PC-9 (cell line): ENCODE data around the gene DCST2. TPM values are rescaled to one million over a fixed set of nuclear protein-coding genes. Genes with fewer than 3 reads are reported as not detected.

ENCODE experiments used
- BruUV-seq: library from RNA; stranded (reverse); fragments of 400-500 nt; replicated peaks from 2 replicates; lab custom pipeline; 2021; lab: Mats Ljungman, UMichigan
- CTCF ChIA-PET: fragments of 300-600 bp; sonication (Branson Sonifier 250); formaldehyde crosslinking; loops from one replicate; lab custom pipeline; 2022; ENCODE audit warnings: antibody characterized with exemption; lab: Charles Lee
- POLR2A ChIA-PET: fragments of 300-600 bp; sonication (Branson Sonifier 250); formaldehyde crosslinking; loops from one replicate; lab custom pipeline; 2022; ENCODE audit warnings: antibody characterized with exemption; ENCODE audit not compliant: unreplicated experiment; lab: Charles Lee
- DNase-seq, 2 experiments: peaks; one replicate each; pipeline versions ENCODE4 v3.0.0 to v3.0.0-alpha.2; 2015 to 2022; ENCODE audit warnings: mixed read lengths in 1 of 2
- H2AFZ ChIP-seq: fragments of 200-600 bp; sonication (generic); 2 replicates; pipeline ENCODE4 v1.8.1; 2017; ENCODE audit warnings: antibody characterized with exemption
- H3F3A ChIP-seq: fragments of 200-600 bp; sonication (generic); 2 replicates; pipeline ENCODE4 v1.8.1; 2017; ENCODE audit warnings: antibody characterized with exemption, mild to moderate bottlenecking, low read depth; ENCODE audit not compliant: insufficient read depth
- H3K27ac ChIP-seq: fragments of 200-600 bp; sonication (generic); 2 replicates; pipeline ENCODE4 v1.6.1; 2016; ENCODE audit warnings: mixed run types
- H3K27me3 ChIP-seq: fragments of 200-600 bp; sonication (generic); 2 replicates; pipeline ENCODE4 v1.6.1; 2016; ENCODE audit warnings: low read depth, mixed run types; ENCODE audit not compliant: insufficient read depth
- H3K36me3 ChIP-seq: fragments of 200-600 bp; sonication (generic); 2 replicates; pipeline ENCODE4 v1.6.1; 2016; ENCODE audit warnings: low read depth, mixed run types
- H3K4me1 ChIP-seq: fragments of 200-600 bp; sonication (generic); replicated peaks from 2 replicates; pipeline ENCODE4 v1.6.1; 2016; ENCODE audit warnings: mixed run types; ENCODE audit not compliant: insufficient read depth
- H3K4me2 ChIP-seq: fragments of 200-600 bp; sonication (generic); 2 replicates; pipeline ENCODE4 v1.6.1; 2017; ENCODE audit warnings: mixed run types
- H3K4me3 ChIP-seq: fragments of 200-600 bp; sonication (generic); 2 replicates; pipeline ENCODE4 v1.6.1; 2016; ENCODE audit warnings: mixed run types
- H3K79me2 ChIP-seq: fragments of 200-600 bp; sonication (generic); 2 replicates; pipeline ENCODE4 v1.6.1; 2017; ENCODE audit warnings: low read depth, mixed run types
- H3K9me2 ChIP-seq: fragments of 200-600 bp; sonication (generic); 2 replicates; pipeline ENCODE4 v1.8.1; 2017; ENCODE audit warnings: mild to moderate bottlenecking; ENCODE audit not compliant: insufficient read depth
- H3K9me3 ChIP-seq: fragments of 200-600 bp; sonication (generic); 2 replicates; pipeline ENCODE4 v1.8.1; 2016; ENCODE audit warnings: low read depth; ENCODE audit not compliant: insufficient read depth
- H4K20me1 ChIP-seq: fragments of 200-600 bp; sonication (generic); 2 replicates; pipeline ENCODE4 v1.8.1; 2017; ENCODE audit not compliant: insufficient read depth
- CTCF ChIP-seq: fragments of 200-600 bp; sonication (generic); conservative IDR thresholded peaks from 2 replicates; pipeline ENCODE4 v1.6.1; 2017; ENCODE audit warnings: mixed run types, antibody characterized with exemption, mild to moderate bottlenecking, moderate library complexity
- EZH2 ChIP-seq: fragments of 200-600 bp; sonication (generic); IDR thresholded peaks from 2 replicates; pipeline ENCODE4 v1.8.0; 2017; ENCODE audit warnings: antibody characterized with exemption, low read depth
- intact Hi-C: fragments of 100-400 bp; cut with micrococcal nuclease; formaldehyde crosslinking; loops from one replicate; pipeline ENCODE4 v1.10.0; 2022; ENCODE audit not compliant: unreplicated experiment
- total RNA-seq: library from RNA; stranded (reverse); gene quantifications from 2 replicates; pipeline ENCODE4 v1.2.3, GENCODE V29; 2021

Gene DCST2
- total RNA-seq, 1 experiment from 2014 or later: 4.4 TPM

GRCh38 chr1:154993572-154994268 lies 39.9 kb downstream of the DCST2 start, which contains the start of gene LENEP:
Gene LENEP (plus strand): TSS chr1:154993586. CDS start chr1:154993608, 22 bp downstream.
- H3K4me2 ChIP-seq: no peak within 1 kb of the TSS
- H3F3A ChIP-seq: peaks cover 53% of the 10 kb centered on the region
- peak within 1 kb of the TSS; percentile 20 for H3K27ac ChIP-seq
- BruUV-seq: no TSS peak
- CTCF ChIA-PET: interaction anchor here (0.6 to 0.7 kb wide), 3 partner anchors 22 to 45 kb away, joined by 3 to 4 read pairs (median 3); no protein-coding TSS in a partner anchor
- TF ChIP-seq EZH2 (no peak), CTCF (no peak)
- intact Hi-C loops: no loop called here
- no peaks in the 10 kb centered on the region for H3K9me2 ChIP-seq
- DNase-seq: no peak
- H3K9me3 ChIP-seq: no peaks in the 10 kb centered on the region
- peaks cover 4% of the 10 kb centered on the region; the same call in 1 of the 2 replicates for H3K79me2 ChIP-seq
- H3K4me3 ChIP-seq: no peak within 1 kb of the TSS
- H3K36me3 ChIP-seq: peaks cover 3% of the 10 kb centered on the region; the same call in 1 of the 2 replicates
- no peak within 1 kb of the TSS for H2AFZ ChIP-seq
- POLR2A ChIA-PET: interaction anchor here (0.5 to 1.1 kb wide), 8 partner anchors 7 to 938 kb away, joined by 3 to 16 read pairs (median 4); partner anchors contain the start of genes FLAD1 and PBXIP1
- peaks cover 19% of the 10 kb centered on the region; the same call in 1 of the 2 replicates for H3K4me1 ChIP-seq
- H4K20me1 ChIP-seq: no peaks in the 10 kb centered on the region
- no peaks in the 10 kb centered on the region for H3K27me3 ChIP-seq

GRCh38 chr1:154992721-154993571 lies 40.6 kb downstream of the DCST2 start:
- Histone ChIP-seq H3K27ac (no peak overlapping the region), H3K4me2 (no peak overlapping the region), H3K79me2 (peaks cover 12% of the 10 kb centered on the region), H3K27me3 (no peaks in the 10 kb centered on the region), H4K20me1 (no peaks in the 10 kb centered on the region), H3K4me3 (no peak overlapping the region), H3K9me3 (no peaks in the 10 kb centered on the region), H2AFZ (no peak overlapping the region), H3F3A (peaks cover 54% of the 10 kb centered on the region), H3K36me3 (peaks cover 9% of the 10 kb centered on the region), H3K4me1 (peaks cover 19% of the 10 kb centered on the region), H3K9me2 (no peaks in the 10 kb centered on the region)
- TF ChIP-seq EZH2 (no peak), CTCF (no peak; the same call in 1 of the 2 replicates)
- no TSS peak for BruUV-seq
- intact Hi-C loops: no loop called here
- no peak for DNase-seq
- ChIA-PET POLR2A (interaction anchor here (0.5 to 0.7 kb wide), 5 partner anchors 8 to 939 kb away, joined by 3 to 16 read pairs (median 6); partner anchors contain the start of gene PBXIP1), CTCF (no interaction called here)

GRCh38 chr1:154990276-154990675 lies 43.3 kb downstream of the DCST2 start:
- Histone ChIP-seq H3K36me3 (peaks cover 18% of the 10 kb centered on the region), H3K4me2 (no peak overlapping the region), H3K27ac (no peak overlapping the region), H2AFZ (no peak overlapping the region), H3K9me2 (no peaks in the 10 kb centered on the region), H3K9me3 (no peaks in the 10 kb centered on the region), H4K20me1 (no peaks in the 10 kb centered on the region), H3F3A (peaks cover 49% of the 10 kb centered on the region), H3K79me2 (peaks cover 37% of the 10 kb centered on the region), H3K27me3 (no peaks in the 10 kb centered on the region), H3K4me3 (no peak overlapping the region), H3K4me1 (peaks cover 27% of the 10 kb centered on the region)
- no TSS peak for BruUV-seq
- DNase-seq: no peak
- CTCF ChIA-PET: no interaction called here
- intact Hi-C loops: no loop called here
- TF ChIP-seq EZH2 (no peak), CTCF (no peak)
- POLR2A ChIA-PET: no interaction called here
